ENCODE measurements around the gene ATP10A. TPM values are rescaled to one million over a fixed set of nuclear protein-coding genes. Genes with fewer than 3 reads are reported as not detected.

Gene ATP10A
- total RNA-seq, 4 donors from 2014 or later: 8.4 to 19.3 (median 16.5) TPM

GRCh38 chr15:25903024-25903581, 40.0 kb upstream of the ATP10A start:
- DNase-seq (ENCODE audit: low spot score): no peak
- TF ChIP-seq CTCF (IDR thresholded peaks at IDR 0.05): no peak
- peak; percentile 33 for ATAC-seq (ENCODE audit: low FRiP score)

- ATAC-seq (ENCODE audit: low FRiP score): no peak
- DNase-seq (ENCODE audit: low spot score): no peak
- no peak for TF ChIP-seq CTCF (IDR thresholded peaks at IDR 0.05)
Measured at GRCh38 chr15:25901811-25902605, 38.9 kb upstream of the ATP10A start.

- TF ChIP-seq CTCF (IDR thresholded peaks at IDR 0.05): no peak
- DNase-seq (ENCODE audit: low spot score) (no peak), ATAC-seq (ENCODE audit: low FRiP score) (peak; percentile 83)
Measured at GRCh38 chr15:25900901-25901300, 37.8 kb upstream of the ATP10A start.

GRCh38 chr15:25900431-25900830, 37.3 kb upstream of the ATP10A start:
- no peak for DNase-seq (ENCODE audit: low spot score)
- no peak for TF ChIP-seq CTCF (IDR thresholded peaks at IDR 0.05)
- ATAC-seq (ENCODE audit: low FRiP score): peak; percentile 10

- DNase-seq (ENCODE audit: low spot score) (no peak), ATAC-seq (ENCODE audit: low FRiP score) (no peak)
- TF ChIP-seq CTCF (IDR thresholded peaks at IDR 0.05): no peak
Measured at GRCh38 chr15:25899870-25900269, 36.7 kb upstream of the ATP10A start.

- no peak for ATAC-seq (ENCODE audit: low FRiP score)
- no peak for TF ChIP-seq CTCF (IDR thresholded peaks at IDR 0.05)
- DNase-seq (ENCODE audit: low spot score): no peak
Measured at GRCh38 chr15:25897658-25898057, 34.5 kb upstream of the ATP10A start.
